DND-41 (cell line): ENCODE results near the gene GMNN.

Source experiments
- EZH2 ChIP-seq: IDR thresholded peaks from 3 replicates; pipeline ENCODE4 v1.6.1; 2012; ENCODE audit warnings: borderline replicate concordance, low read depth, mild to moderate bottlenecking, moderate library complexity, low read length, inconsistent platforms; ENCODE audit not compliant: severe bottlenecking
- TF ChIP-seq, protein P1 (sequence below): IDR thresholded peaks from 2 replicates; pipeline ENCODE4 v1.5.1; 2012; ENCODE audit warnings: borderline replicate concordance, low read length, moderate library complexity, mild to moderate bottlenecking; ENCODE audit not compliant: poor library complexity, severe bottlenecking; ENCODE audit errors: extremely low read depth

DNA sequence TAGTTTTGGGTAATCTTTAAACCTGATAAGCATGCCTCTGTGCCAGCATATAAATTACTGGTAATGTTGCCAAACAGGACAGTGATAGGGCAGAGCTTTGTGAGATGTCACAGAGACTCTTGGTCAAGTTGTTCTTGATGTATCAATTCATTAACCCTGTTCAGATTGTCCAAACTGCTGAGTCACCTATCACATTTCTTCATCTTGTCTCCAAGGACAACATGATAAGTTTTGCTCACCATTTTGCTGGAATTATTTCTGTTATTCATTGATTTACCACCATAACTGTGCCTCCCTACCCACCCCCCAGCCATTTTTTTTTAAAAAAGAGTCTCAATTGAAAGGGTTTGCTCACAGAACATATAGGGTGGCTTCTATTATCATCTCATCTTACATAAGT lies 19.5 kb upstream of the GMNN start:
- TF ChIP-seq, protein P1, sequence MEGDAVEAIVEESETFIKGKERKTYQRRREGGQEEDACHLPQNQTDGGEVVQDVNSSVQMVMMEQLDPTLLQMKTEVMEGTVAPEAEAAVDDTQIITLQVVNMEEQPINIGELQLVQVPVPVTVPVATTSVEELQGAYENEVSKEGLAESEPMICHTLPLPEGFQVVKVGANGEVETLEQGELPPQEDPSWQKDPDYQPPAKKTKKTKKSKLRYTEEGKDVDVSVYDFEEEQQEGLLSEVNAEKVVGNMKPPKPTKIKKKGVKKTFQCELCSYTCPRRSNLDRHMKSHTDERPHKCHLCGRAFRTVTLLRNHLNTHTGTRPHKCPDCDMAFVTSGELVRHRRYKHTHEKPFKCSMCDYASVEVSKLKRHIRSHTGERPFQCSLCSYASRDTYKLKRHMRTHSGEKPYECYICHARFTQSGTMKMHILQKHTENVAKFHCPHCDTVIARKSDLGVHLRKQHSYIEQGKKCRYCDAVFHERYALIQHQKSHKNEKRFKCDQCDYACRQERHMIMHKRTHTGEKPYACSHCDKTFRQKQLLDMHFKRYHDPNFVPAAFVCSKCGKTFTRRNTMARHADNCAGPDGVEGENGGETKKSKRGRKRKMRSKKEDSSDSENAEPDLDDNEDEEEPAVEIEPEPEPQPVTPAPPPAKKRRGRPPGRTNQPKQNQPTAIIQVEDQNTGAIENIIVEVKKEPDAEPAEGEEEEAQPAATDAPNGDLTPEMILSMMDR, result no peak
- no peak for TF ChIP-seq EZH2
